KMS-11 (cell line): ENCODE data around the gene UMODL1.

Source experiments
- H2AFZ ChIP-seq: fragments of 200-600 bp; sonication (generic); 2 replicates; pipeline ENCODE4 v1.6.1; 2016; ENCODE audit warnings: antibody characterized with exemption, mixed run types, low read depth
- H3K27ac ChIP-seq: fragments of 200-600 bp; sonication (generic); 2 replicates; pipeline ENCODE4 v1.6.1; 2016; ENCODE audit warnings: mild to moderate bottlenecking, mixed run types
- H3K27me3 ChIP-seq: fragments of 200-600 bp; sonication (generic); 2 replicates; pipeline ENCODE4 v1.6.1; 2017; ENCODE audit warnings: mild to moderate bottlenecking, low read depth, mixed run types, moderate library complexity; ENCODE audit not compliant: insufficient read depth
- H3K36me3 ChIP-seq: fragments of 200-600 bp; sonication (generic); 2 replicates; pipeline ENCODE4 v1.6.1; 2017; ENCODE audit warnings: mild to moderate bottlenecking, mixed run types; ENCODE audit not compliant: insufficient read depth
- H3K4me1 ChIP-seq: fragments of 200-600 bp; sonication (generic); 2 replicates; pipeline ENCODE4 v1.6.1; 2016; ENCODE audit warnings: mild to moderate bottlenecking, low read depth, mixed run types; ENCODE audit not compliant: poor library complexity, severe bottlenecking
- H3K4me2 ChIP-seq: fragments of 200-600 bp; sonication (generic); 2 replicates; pipeline ENCODE4 v1.7.0; 2016; ENCODE audit warnings: mild to moderate bottlenecking, mixed run types
- H3K4me3 ChIP-seq: fragments of 200-600 bp; sonication (generic); IDR thresholded peaks from 2 replicates; pipeline ENCODE4 v1.6.1; 2017; ENCODE audit warnings: low read depth, low read length, mixed read lengths; ENCODE audit not compliant: insufficient read depth
- H3K79me2 ChIP-seq: fragments of 200-600 bp; sonication (generic); 2 replicates; pipeline ENCODE4 v1.6.1; 2016; ENCODE audit warnings: low read depth, mixed run types; ENCODE audit not compliant: insufficient read depth
- H3K9ac ChIP-seq: fragments of 200-600 bp; sonication (generic); 2 replicates; pipeline ENCODE4 v1.6.1; 2016; ENCODE audit warnings: mild to moderate bottlenecking, mixed run types
- H4K20me1 ChIP-seq: fragments of 200-600 bp; sonication (generic); 2 replicates; pipeline ENCODE4 v1.6.1; 2016; ENCODE audit warnings: mild to moderate bottlenecking, mixed run types; ENCODE audit not compliant: insufficient read depth
- TF ChIP-seq, protein P1 (sequence below): fragments of 200-600 bp; sonication (generic); conservative IDR thresholded peaks from 2 replicates; pipeline ENCODE4 v1.6.1; 2017; ENCODE audit warnings: low read depth, mild to moderate bottlenecking, antibody characterized with exemption, low read length, moderate library complexity, mixed read lengths

The UMODL1 gene

DNA sequence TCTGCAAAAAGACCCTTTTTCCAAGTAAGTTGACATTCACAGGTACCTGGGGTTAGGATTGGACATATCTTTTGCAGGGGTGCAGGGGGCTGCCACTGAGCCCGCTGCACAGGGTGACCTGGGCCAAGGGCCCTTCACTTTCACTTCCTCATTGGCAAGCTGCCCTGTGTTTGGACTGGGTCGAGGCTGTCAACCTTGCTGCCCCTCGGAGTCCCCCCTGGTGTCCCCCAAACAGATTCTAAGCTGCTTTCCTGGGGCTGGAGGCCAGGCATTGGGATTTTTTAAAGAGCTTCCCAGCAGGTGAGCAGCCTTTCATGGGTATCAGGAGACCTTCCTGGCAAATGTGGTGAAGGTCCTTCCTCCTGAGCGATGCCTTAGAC, 7.9 kb upstream of the UMODL1 start:
- no peaks in the 10 kb centered on the region for H4K20me1 ChIP-seq
- H3K27ac ChIP-seq = no peak overlapping the region
- H3K27me3 ChIP-seq = peaks cover 7% of the 10 kb centered on the region; the same call in 1 of the 2 replicates
- peak overlapping the region; percentile 19; the same call in 1 of the 2 replicates for H3K9ac ChIP-seq
- H2AFZ ChIP-seq = peak overlapping the region; percentile 32; the same call in 1 of the 2 replicates
- TF ChIP-seq, protein P1, sequence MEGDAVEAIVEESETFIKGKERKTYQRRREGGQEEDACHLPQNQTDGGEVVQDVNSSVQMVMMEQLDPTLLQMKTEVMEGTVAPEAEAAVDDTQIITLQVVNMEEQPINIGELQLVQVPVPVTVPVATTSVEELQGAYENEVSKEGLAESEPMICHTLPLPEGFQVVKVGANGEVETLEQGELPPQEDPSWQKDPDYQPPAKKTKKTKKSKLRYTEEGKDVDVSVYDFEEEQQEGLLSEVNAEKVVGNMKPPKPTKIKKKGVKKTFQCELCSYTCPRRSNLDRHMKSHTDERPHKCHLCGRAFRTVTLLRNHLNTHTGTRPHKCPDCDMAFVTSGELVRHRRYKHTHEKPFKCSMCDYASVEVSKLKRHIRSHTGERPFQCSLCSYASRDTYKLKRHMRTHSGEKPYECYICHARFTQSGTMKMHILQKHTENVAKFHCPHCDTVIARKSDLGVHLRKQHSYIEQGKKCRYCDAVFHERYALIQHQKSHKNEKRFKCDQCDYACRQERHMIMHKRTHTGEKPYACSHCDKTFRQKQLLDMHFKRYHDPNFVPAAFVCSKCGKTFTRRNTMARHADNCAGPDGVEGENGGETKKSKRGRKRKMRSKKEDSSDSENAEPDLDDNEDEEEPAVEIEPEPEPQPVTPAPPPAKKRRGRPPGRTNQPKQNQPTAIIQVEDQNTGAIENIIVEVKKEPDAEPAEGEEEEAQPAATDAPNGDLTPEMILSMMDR = no peak
- H3K4me1 ChIP-seq = peaks cover 29% of the 10 kb centered on the region
- H3K36me3 ChIP-seq = no peaks in the 10 kb centered on the region
- no peak overlapping the region for H3K4me3 ChIP-seq
- H3K79me2 ChIP-seq = no peaks in the 10 kb centered on the region
- peak overlapping the region; percentile 54 for H3K4me2 ChIP-seq

DNA sequence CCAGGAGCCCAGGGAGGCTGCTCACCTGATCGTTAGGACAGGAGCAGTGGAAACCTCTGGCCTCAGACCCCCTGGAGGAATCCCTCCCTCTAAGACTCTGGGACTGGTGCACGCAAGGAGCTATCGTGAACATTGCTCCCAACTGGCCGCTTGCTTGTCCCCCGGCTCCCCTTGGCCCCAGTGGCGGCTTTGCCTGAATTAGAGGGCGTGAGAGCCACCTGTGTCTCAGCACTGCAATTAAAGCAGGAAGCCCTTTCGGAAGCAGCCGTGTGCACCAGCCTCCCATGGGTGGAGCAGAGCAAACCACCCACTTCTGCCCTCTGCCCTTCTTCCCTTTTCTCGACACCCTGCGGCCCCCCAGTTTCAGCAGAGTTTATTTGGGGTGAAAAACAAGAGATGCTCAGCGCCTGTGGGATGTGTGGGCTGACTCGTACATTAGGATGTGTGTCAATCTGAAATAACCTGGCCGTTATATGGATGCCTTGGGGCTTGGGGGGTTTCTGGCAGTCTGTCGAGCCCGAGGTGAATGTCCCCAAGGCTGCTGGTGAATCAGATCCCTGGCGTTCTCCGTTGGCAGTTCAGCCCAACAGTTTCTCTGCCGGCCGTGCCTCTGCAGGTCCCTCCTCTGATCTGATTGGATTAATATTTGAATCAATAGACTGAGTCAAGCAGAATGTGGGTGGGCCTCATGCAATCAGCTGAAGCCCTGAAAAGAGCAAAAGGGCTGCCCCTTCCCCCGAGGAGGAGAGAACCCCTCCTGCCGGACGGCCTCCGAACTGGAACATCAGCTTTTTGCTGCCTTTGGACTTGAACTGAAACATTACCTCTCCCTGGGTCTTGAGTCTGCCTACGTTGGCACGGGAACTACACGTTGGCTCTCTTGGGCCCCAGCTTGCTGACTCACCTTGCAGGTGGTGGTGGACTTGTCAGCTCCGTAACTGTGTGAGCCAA, 7.3 kb upstream of the UMODL1 start:
- Histone ChIP-seq H3K4me1 (peaks cover 29% of the 10 kb centered on the region), H3K9ac (peak overlapping the region; percentile 19; the same call in 1 of the 2 replicates), H3K27ac (no peak overlapping the region), H3K36me3 (no peaks in the 10 kb centered on the region), H3K79me2 (no peaks in the 10 kb centered on the region), H2AFZ (peak overlapping the region; percentile 32; the same call in 1 of the 2 replicates), H4K20me1 (no peaks in the 10 kb centered on the region), H3K27me3 (peaks cover 7% of the 10 kb centered on the region; the same call in 1 of the 2 replicates), H3K4me2 (peak overlapping the region; percentile 54; the same call in 1 of the 2 replicates), H3K4me3 (no peak overlapping the region)
- TF ChIP-seq, protein P1 = no peak

DNA sequence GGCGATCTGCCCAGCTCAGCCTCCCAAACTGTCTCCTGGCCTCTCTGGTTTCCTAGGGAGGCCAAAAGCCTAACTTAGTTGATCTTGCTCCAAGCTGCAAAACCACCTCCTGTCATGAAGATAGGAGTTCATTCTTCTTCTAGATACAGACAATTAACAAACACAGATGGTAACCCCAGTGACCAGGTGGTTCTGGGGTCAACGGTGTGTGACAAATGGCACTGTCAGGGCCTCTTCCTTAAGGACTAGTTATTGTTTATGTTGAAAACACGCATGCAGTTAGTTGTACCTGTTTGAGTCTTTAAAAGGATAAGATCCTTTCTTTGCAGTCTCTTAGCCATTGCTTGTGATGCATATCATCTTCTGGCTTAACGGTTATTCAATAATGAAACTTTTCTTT, 4.6 kb upstream of the UMODL1 start:
- no peaks in the 10 kb centered on the region for H4K20me1 ChIP-seq
- H3K9ac ChIP-seq = no peak overlapping the region
- peaks cover 7% of the 10 kb centered on the region; the same call in 1 of the 2 replicates for H3K27me3 ChIP-seq
- no peak overlapping the region for H3K27ac ChIP-seq
- H3K4me2 ChIP-seq = no peak overlapping the region
- H3K79me2 ChIP-seq = no peaks in the 10 kb centered on the region
- no peak overlapping the region for H2AFZ ChIP-seq
- H3K36me3 ChIP-seq = no peaks in the 10 kb centered on the region
- no peak overlapping the region for H3K4me3 ChIP-seq
- H3K4me1 ChIP-seq = peaks cover 26% of the 10 kb centered on the region
- TF ChIP-seq, protein P1 = no peak

DNA sequence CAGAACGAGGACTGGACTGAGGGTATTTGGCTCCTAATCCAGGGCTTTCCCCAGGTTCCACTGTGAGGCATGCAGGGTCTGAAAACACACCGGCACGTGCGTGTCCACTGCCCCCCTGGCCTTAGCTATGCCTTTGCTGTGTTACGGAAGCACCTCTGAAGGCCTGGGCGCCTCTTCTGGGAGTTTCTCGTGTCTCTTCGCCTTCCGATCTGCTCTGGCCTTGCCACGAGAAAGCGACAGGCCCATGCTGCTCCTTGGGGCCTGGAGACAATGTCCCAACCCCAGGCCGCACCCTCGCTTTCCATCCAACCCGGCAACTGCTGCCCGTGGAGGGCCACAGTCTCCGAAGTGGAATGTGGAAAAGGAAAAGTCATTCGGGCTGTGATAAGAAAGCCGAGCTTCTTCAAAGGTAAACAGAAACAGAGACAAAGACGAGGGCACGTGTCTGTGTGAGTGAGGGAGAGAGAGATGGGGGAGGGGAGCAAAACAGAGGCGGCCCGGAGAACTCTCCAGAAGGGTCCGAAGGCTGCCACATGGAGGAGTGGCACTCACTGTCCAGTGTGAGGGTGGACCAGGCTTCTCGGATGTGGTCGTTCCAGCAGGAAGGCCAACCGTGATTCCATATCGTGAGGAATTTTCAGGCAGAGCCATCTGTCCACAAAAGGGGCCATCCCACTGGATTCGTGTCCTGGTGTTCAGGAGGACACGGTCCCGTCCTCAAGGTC, 3.4 kb upstream of the UMODL1 start:
- Histone ChIP-seq H3K36me3 (no peaks in the 10 kb centered on the region), H3K4me1 (peaks cover 15% of the 10 kb centered on the region), H3K9ac (no peak overlapping the region), H3K27ac (no peak overlapping the region), H3K4me2 (no peak overlapping the region), H3K27me3 (peaks cover 7% of the 10 kb centered on the region; the same call in 1 of the 2 replicates), H3K79me2 (no peaks in the 10 kb centered on the region), H3K4me3 (no peak overlapping the region), H2AFZ (no peak overlapping the region), H4K20me1 (no peaks in the 10 kb centered on the region)
- TF ChIP-seq, protein P1 = no peak
